BJ (cell line): ENCODE measurements around the gene SPRN. TPM values are rescaled to one million over a fixed set of nuclear protein-coding genes. Genes with fewer than 3 reads are reported as not detected.
"Not testable (repeated sequence)": the region's sequence is repeated elsewhere in the genome, so short reads cannot be mapped to it uniquely, and the experiment has no call there.

ENCODE experiments used
- CTCF ChIA-PET: fragments of 350-600 bp; formaldehyde crosslinking; extraction: SDS; loops from one replicate; lab custom pipeline; 2021; ENCODE audit warnings: antibody characterized with exemption, inconsistent platforms; lab: Yijun Ruan, JAX
- POLR2A ChIA-PET: fragments of 300-600 bp; sonication (Branson Sonifier 250); formaldehyde crosslinking; extraction: SDS; loops from one replicate; lab custom pipeline; 2021; ENCODE audit warnings: antibody characterized with exemption; lab: Charles Lee
- DNase-seq: peaks from one replicate; pipeline ENCODE4 v3.0.0-alpha.2; 2011; ENCODE audit warnings: low read depth
- H3K27me3 ChIP-seq: 2 replicates; pipeline ENCODE4 v1.6.0; 2011; ENCODE audit warnings: low read length; ENCODE audit not compliant: control insufficient read depth, insufficient read depth
- H3K36me3 ChIP-seq: 2 replicates; pipeline ENCODE4 v1.5.1; 2011; ENCODE audit warnings: low read length; ENCODE audit not compliant: control insufficient read depth, insufficient read depth
- H3K4me3 ChIP-seq: 2 replicates; pipeline ENCODE4 v1.5.1; 2011; ENCODE audit warnings: low read depth, mild to moderate bottlenecking, control low read depth, low read length
- polyA plus RNA-seq: library from polyadenylated mRNA; depleted of rRNA; stranded (reverse); fragments of >200 nt; gene quantifications from 2 replicates; pipeline ENCODE4 v1.2.3, GENCODE V29; 2011
- TF ChIP-seq, protein P1 (sequence below): IDR thresholded peaks from 2 replicates; pipeline ENCODE4 v1.5.1; 2011; ENCODE audit warnings: low read depth, mild to moderate bottlenecking, control low read depth, inconsistent platforms, low read length, moderate library complexity; ENCODE audit not compliant: insufficient read depth

SPRN gene
- polyA plus RNA-seq, 1 experiment: 3.0 TPM

DNA sequence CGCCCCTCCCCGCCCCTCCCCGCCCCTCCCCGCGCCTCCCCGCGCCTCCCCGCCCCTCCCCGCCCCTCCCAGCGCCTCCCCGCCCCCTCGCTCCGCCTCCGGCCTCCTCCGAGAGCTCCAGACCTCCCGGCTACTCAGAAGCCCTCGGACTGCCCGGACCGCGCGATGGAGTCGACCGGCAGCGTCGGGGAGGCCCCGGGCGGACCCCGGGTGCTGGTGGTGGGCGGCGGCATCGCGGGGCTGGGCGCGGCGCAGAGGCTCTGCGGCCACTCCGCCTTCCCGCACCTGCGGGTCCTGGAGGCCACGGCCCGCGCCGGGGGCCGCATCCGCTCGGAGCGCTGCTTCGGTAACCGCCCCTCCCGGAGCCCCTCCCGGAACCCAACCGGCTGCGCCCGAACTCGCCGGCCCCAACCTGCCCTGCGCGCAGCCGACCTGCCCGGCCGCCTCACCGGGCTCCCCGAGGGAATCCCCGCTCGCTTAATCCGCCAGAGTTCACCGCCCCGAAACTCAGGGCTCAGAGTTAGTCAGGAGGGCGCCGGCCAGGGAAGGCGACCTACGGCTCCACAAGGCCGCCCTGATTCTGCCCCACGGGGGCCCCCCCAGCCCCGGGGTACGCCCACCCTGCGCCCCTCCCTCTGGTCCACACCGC lies 45.1 kb downstream of the SPRN start, which contains the start of gene PAOX:
Gene PAOX (plus strand): TSS at position 111 of the 649 bp plus-strand sequence. CDS start 55 bp downstream, at position 166.
- POLR2A ChIA-PET: no interaction called here
- peak within 1 kb of the TSS; percentile 88 for H3K4me3 ChIP-seq
- CTCF ChIA-PET: interaction anchor here (0.7 to 1.2 kb wide), 3 partner anchors 9 to 58 kb away, joined by 3 to 5 read pairs (median 3); no protein-coding TSS in a partner anchor
- TF ChIP-seq, protein P1, sequence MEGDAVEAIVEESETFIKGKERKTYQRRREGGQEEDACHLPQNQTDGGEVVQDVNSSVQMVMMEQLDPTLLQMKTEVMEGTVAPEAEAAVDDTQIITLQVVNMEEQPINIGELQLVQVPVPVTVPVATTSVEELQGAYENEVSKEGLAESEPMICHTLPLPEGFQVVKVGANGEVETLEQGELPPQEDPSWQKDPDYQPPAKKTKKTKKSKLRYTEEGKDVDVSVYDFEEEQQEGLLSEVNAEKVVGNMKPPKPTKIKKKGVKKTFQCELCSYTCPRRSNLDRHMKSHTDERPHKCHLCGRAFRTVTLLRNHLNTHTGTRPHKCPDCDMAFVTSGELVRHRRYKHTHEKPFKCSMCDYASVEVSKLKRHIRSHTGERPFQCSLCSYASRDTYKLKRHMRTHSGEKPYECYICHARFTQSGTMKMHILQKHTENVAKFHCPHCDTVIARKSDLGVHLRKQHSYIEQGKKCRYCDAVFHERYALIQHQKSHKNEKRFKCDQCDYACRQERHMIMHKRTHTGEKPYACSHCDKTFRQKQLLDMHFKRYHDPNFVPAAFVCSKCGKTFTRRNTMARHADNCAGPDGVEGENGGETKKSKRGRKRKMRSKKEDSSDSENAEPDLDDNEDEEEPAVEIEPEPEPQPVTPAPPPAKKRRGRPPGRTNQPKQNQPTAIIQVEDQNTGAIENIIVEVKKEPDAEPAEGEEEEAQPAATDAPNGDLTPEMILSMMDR: no peak
- DNase-seq: no peak
- H3K36me3 ChIP-seq: peaks cover 1% of the 10 kb centered on the region; the same call in 1 of the 2 replicates
- H3K27me3 ChIP-seq: no peaks in the 10 kb centered on the region

DNA sequence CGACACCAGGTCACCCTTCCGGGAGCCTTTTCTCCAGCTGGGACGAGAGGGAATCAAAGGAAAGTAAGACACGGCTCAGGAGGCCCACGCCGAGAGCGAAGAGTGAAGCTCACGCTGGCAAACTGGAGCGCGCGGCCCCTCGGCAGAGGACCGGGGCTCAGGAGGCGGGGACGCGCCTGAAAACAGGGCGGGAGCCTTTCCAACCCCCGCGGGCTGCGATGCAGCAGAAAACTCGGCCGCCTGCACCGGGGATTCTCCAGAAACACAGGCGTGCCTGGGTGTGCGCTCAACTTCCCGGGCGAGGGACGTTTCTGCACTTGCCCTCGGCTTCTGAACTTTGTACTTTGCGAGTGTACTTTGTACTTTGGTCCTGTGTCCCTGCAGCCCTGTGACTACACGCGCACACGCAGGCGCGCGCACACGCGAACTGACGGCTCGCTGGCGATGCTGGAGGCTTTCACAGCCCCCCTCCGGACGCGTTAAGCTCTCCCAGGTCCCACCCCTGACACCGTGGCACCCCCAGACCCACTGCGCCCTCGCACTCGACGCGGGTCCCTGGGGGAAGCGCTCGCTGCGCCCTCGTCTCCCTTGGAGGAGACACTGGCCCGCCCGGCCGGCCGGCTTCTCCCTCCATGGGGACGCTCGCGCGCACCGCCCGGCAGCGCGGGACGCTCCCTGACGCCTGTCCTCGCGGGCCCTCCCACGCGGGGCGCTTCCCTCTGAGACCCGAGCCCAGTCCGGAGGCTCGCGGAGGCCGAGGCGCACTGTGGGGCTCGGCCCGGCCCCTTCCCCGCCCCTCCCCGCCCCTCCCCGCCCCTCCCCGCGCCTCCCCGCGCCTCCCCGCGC lies 46.0 kb downstream of the SPRN start:
- Histone ChIP-seq H3K27me3 (no peaks in the 10 kb centered on the region), H3K36me3 (no peaks in the 10 kb centered on the region; the same call in 1 of the 2 replicates), H3K4me3 (peak overlapping the region; percentile 88)
- TF ChIP-seq, protein P1: no peak
- ChIA-PET CTCF (interaction anchor here (1.0 to 1.2 kb wide), 2 partner anchors 49 to 59 kb away, joined by 3 to 5 read pairs; no protein-coding TSS in a partner anchor), POLR2A (interaction anchor here (0.5 to 0.7 kb wide), 2 partner anchors 9 to 49 kb away, joined by 3 to 7 read pairs; no protein-coding TSS in a partner anchor)
- no peak for DNase-seq

DNA sequence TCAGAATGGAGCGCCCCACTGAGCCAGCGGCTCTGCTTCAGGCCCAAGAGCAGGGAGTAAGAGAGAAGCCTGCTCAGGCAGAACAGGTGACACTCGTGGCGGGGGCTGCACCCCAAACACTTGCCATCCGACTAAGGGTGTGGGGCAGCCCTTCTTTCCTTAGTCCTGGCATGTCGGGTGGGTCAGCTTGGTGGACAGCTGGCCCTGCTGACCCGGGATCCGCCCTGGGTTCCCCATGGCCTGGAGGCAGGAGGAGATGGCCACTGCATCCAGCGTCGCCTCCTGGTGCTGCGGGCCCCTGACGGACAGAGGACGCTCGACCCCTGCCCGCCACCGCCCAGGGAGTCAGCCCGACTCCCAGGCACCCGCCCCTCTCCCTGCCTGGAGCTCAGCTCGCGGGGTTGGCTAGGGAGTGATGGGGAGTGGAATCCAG lies 46.6 kb downstream of the SPRN start:
- ChIA-PET CTCF (interaction anchor here (0.6 to 1.2 kb wide), 3 partner anchors 16 to 60 kb away, joined by 3 to 5 read pairs (median 3); no protein-coding TSS in a partner anchor), POLR2A (interaction anchor here (0.7 kb wide), 1 partner anchor 9 kb away, joined by 3 read pairs; no protein-coding TSS in a partner anchor)
- Histone ChIP-seq H3K36me3 (no peaks in the 10 kb centered on the region), H3K4me3 (peak overlapping the region; percentile 88), H3K27me3 (no peaks in the 10 kb centered on the region)
- DNase-seq: no peak
- TF ChIP-seq, protein P1: no peak

DNA sequence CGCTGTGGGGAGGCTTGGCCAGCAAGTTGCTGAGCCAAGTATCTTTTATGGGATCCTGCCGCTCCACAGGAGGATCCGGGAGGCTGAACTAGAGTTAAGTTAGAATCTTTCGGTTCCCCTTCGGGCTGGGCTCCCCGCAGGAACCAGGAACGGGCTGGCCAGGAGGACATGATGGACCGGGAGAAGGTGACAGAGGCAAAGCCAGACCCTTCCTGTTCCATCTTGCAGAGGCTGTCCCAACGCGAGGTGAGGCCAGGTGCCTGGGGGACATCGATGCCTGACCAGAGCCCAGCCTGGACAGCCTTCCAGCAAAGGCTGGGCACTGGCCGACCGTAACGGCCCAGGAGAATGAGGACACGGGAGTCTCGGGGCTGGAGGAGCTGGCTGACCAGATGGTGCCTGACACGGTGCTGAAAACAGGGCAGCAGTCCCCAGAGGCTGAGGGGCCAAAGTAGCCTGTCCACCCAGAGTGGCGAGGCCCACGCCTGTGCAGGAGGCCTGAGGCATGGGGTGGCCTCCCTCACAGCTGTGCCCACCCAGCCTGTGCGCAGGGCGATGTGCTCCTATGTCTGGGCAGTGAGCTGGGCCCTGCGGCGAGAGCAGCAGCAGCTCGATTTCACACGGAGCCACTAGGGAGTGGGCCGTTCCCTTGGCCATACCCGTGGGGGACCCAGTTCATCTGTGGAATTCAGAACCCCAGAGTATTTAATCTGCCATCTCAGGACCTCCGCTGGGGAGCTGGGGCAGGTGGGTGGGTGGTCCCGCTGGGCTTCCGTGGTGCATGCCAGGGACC lies 47.2 kb downstream of the SPRN start:
- POLR2A ChIA-PET: no interaction called here
- TF ChIP-seq, protein P1: no peak
- H3K4me3 ChIP-seq: no peak overlapping the region
- CTCF ChIA-PET: interaction anchor here (0.6 to 1.4 kb wide), 2 partner anchors 15 to 48 kb away, joined by 3 to 4 read pairs; no protein-coding TSS in a partner anchor
- no peaks in the 10 kb centered on the region for H3K36me3 ChIP-seq
- DNase-seq: no peak
- H3K27me3 ChIP-seq: no peaks in the 10 kb centered on the region

DNA sequence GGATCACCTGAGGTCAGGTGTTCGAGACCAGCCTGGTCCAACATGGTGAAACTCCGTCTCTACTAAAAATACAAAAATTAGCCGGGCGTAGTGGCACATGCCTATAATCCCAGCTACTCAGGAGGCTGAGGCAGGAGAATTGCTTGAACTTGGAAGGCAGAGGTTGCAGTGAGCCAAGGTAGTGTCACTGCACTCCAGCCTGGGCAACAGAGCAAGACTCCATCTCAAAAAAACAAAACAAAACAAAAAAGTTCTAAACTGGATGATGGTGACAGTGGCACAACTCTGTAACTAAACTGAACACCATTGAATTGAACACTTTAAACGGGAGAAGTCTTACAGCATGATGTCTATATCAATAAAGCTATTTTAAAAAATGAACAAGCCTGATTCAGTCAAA lies 48.2 kb downstream of the SPRN start:
- H3K27me3 ChIP-seq, H3K36me3 ChIP-seq, POLR2A ChIA-PET, DNase-seq, H3K4me3 ChIP-seq: not testable (repeated sequence)
- CTCF ChIA-PET: interaction anchor here (1.4 kb wide), 1 partner anchor 47 kb away, joined by 4 read pairs; no protein-coding TSS in a partner anchor
